ENCODE data around the gene ANP32A.

DNA sequence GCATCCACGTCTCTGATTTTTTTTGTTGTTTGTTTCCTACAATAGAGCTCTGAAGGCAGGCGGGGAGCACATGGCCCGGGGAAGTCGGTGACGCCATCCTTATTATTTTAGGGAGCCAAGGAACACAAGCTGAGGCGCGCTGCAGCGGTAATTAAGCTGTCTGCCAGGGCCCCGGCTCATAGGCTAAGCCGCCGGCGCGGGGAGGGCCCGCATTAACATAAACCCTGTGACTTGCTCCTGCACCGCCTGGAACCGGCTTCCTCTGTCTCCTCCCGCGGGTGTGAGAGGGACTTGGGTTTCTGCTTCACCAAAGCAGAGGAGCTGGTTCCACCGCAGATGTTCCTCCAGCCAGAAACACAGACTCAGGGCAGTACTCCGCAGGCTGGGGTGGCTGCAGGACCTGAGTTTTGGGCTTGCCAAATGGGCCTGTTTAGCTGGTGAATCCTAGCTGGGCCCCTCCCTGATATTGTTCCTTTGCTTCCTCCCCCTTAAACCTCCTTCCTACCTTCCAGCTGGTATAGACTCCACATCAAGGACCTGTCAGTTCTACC is 25.3 kb downstream of the ANP32A start:
- peak; percentile 77 for TF ChIP-seq POLR2A (IDR thresholded peaks at IDR 0.05)
- no peak for TF ChIP-seq CTCF (IDR thresholded peaks at IDR 0.05)
- TF ChIP-seq POLR2AphosphoS5 (IDR thresholded peaks at IDR 0.05): peak; percentile 98
